A549 (cell line): ENCODE measurements around the gene PRDM12. TPM values are rescaled to one million over a fixed set of nuclear protein-coding genes. Genes with fewer than 3 reads are reported as not detected.

ENCODE experiments used
- ATAC-seq, 2 experiments: fragments of 200-7000 bp in 1 of 2; fragments of >200 bp in 1 of 2; cut with Nextera tagmentation in 1 of 2; cut with Tn5 transposase in 1 of 2; 3 replicates each; pipeline versions ENCODE4 v1.8.0 to v1.9.1; 2018 to 2020; ENCODE audit warnings: mild to moderate bottlenecking in 1 of 2, moderate library complexity in 1 of 2
- CTCF ChIA-PET: fragments of 300-600 bp; sonication (Branson Sonifier 250); formaldehyde crosslinking; extraction: SDS; loops from one replicate; lab custom pipeline; 2021; ENCODE audit warnings: antibody characterized with exemption, inconsistent platforms; lab: Yijun Ruan, JAX
- POLR2A ChIA-PET: fragments of 350-600 bp; formaldehyde crosslinking; extraction: SDS; loops from one replicate; lab custom pipeline; 2021; ENCODE audit warnings: antibody characterized with exemption, inconsistent platforms; lab: Yijun Ruan, JAX
- DNase-seq, 2 experiments: peaks; one replicate each; pipeline versions ENCODE4 v3.0.0 to v3.0.0-alpha.2; 2011 to 2016; ENCODE audit warnings: low read depth in 1 of 2, low spot score in 1 of 2
- FAIRE-seq: peaks from 2 replicates; lab custom pipeline; 2011; peaks lifted over from hg19 to GRCh38; lab: Jason Lieb, UNC
- H3K27ac ChIP-seq, 2 experiments: fragments of >200 bp; sonication (Bioruptor Twin); formaldehyde crosslinking; 3 replicates each; pipeline ENCODE4 v1.5.1; 2016 to 2017
- H3K4me1 ChIP-seq: fragments of >200 bp; sonication (Bioruptor Twin); formaldehyde crosslinking; 3 replicates; pipeline ENCODE4 v1.6.1; 2016
- H3K4me2 ChIP-seq: fragments of >200 bp; sonication (Bioruptor Twin); formaldehyde crosslinking; 3 replicates; pipeline ENCODE4 v1.6.1; 2016
- H3K4me3 ChIP-seq: fragments of >200 bp; sonication (Bioruptor Twin); formaldehyde crosslinking; 3 replicates; pipeline ENCODE4 v1.5.1; 2016
- H3K9me3 ChIP-seq: fragments of >200 bp; sonication (Bioruptor Twin); formaldehyde crosslinking; 3 replicates; pipeline ENCODE4 v1.6.1; 2016
- CBX8 ChIP-seq: fragments of 200-600 bp; sonication (generic); IDR thresholded peaks from 2 replicates; pipeline ENCODE4 v1.6.1; 2016
- CHD2 ChIP-seq: fragments of 150-350 bp; IDR thresholded peaks from 2 replicates; pipeline ENCODE4 v1.6.1; 2014; ENCODE audit warnings: low read length; ENCODE audit not compliant: partially characterized antibody
- CTCF ChIP-seq: fragments of >200 bp; sonication (Bioruptor Twin); formaldehyde crosslinking; IDR thresholded peaks from 3 replicates; pipeline ENCODE4 v1.5.1; 2016
- ESRRA ChIP-seq: fragments of 150-350 bp; IDR thresholded peaks from 2 replicates; pipeline ENCODE4 v1.6.1; 2014; ENCODE audit warnings: mild to moderate bottlenecking, low read length, borderline replicate concordance
- HDAC2 ChIP-seq: fragments of 200-600 bp; sonication (generic); IDR thresholded peaks from 2 replicates; pipeline ENCODE4 v1.6.1; 2016
- HEYL ChIP-seq: fragments of 250-450 bp; sonication (Bioruptor Pico); IDR thresholded peaks from 2 replicates; pipeline ENCODE4 v1.8.0; 2021; ENCODE audit warnings: mild to moderate bottlenecking, moderate library complexity
- HOXA7 ChIP-seq: fragments of 250-450 bp; sonication (Bioruptor Pico); IDR thresholded peaks from 2 replicates; pipeline ENCODE4 v1.5.0; 2020; ENCODE audit warnings: mild to moderate bottlenecking, moderate library complexity
- JUN ChIP-seq, 2 experiments: fragments of >200 bp; sonication (Bioruptor Twin); formaldehyde crosslinking; IDR thresholded peaks; 2 replicates in 1 of 2; 3 replicates in 1 of 2; pipeline ENCODE4 v1.6.1; 2016 to 2017
- KDM5A ChIP-seq: fragments of 200-600 bp; sonication (generic); IDR thresholded peaks from 2 replicates; pipeline ENCODE4 v1.6.1; 2016; ENCODE audit warnings: antibody characterized with exemption, mild to moderate bottlenecking
- MAZ ChIP-seq: fragments of 150-350 bp; IDR thresholded peaks from 2 replicates; pipeline ENCODE4 v1.6.1; 2014; ENCODE audit warnings: antibody characterized with exemption, low read depth, low read length, borderline replicate concordance
- NFE2L2 ChIP-seq: fragments of 150-350 bp; conservative IDR thresholded peaks from 2 replicates; pipeline ENCODE4 v1.6.1; 2014; ENCODE audit warnings: low read length
- NPAS2 ChIP-seq: fragments of 250-450 bp; sonication (Bioruptor Pico); IDR thresholded peaks from 2 replicates; pipeline ENCODE4 v1.8.0; 2022; ENCODE audit warnings: mild to moderate bottlenecking, moderate library complexity, borderline replicate concordance
- NR3C1 ChIP-seq: fragments of >200 bp; sonication (Bioruptor Twin); formaldehyde crosslinking; IDR thresholded peaks from 3 replicates; pipeline ENCODE4 v1.6.1; 2017
- PBX3 ChIP-seq: IDR thresholded peaks from 2 replicates; pipeline ENCODE4 v1.6.1; 2012
- POLR2A ChIP-seq: IDR thresholded peaks from 2 replicates; pipeline ENCODE4 v1.6.1; 2012; ENCODE audit warnings: mild to moderate bottlenecking, low read length
- POLR2AphosphoS2 ChIP-seq: conservative IDR thresholded peaks from 2 replicates; pipeline ENCODE4 v1.6.1; 2012; ENCODE audit warnings: low read length, improper control_type of control experiment, inconsistent platforms
- RAD21 ChIP-seq, 2 experiments: fragments of >200 bp in 1 of 2; sonication (Bioruptor Twin) in 1 of 2; formaldehyde crosslinking in 1 of 2; IDR thresholded peaks in 1 of 2; conservative IDR thresholded peaks in 1 of 2; 2 replicates in 1 of 2; 3 replicates in 1 of 2; pipeline ENCODE4 v1.6.1; 2012 to 2018; ENCODE audit warnings: inconsistent platforms in 1 of 2
- RARB ChIP-seq: fragments of 250-450 bp; sonication (Bioruptor Pico); IDR thresholded peaks from 2 replicates; pipeline ENCODE4 v1.8.0; 2021; ENCODE audit warnings: mild to moderate bottlenecking, moderate library complexity
- RFX5 ChIP-seq: fragments of 450-650 bp; IDR thresholded peaks from 2 replicates; pipeline ENCODE4 v1.7.1; 2014; ENCODE audit warnings: antibody characterized with exemption, mild to moderate bottlenecking, moderate library complexity
- TFCP2L1 ChIP-seq: fragments of 250-450 bp; sonication (Bioruptor Pico); IDR thresholded peaks from 2 replicates; pipeline ENCODE4 v1.5.0; 2021; ENCODE audit warnings: mild to moderate bottlenecking
- ZC3H11A ChIP-seq: fragments of 450-650 bp; IDR thresholded peaks from 2 replicates; pipeline ENCODE4 v1.6.1; 2014; ENCODE audit warnings: antibody characterized with exemption, mild to moderate bottlenecking
- ZNF302 ChIP-seq: fragments of 250-450 bp; sonication (Bioruptor Pico); IDR thresholded peaks from 2 replicates; pipeline ENCODE4 v1.9.0; 2021; ENCODE audit warnings: inconsistent platforms, mild to moderate bottlenecking, moderate library complexity
- WGBS: methylation state at CpG from one replicate; pipeline ENCODE4 v1.1.6; 2017; ENCODE audit errors: missing lambda C conversion rate; 5-methylcytosine and 5-hydroxymethylcytosine counted together
- polyA plus RNA-seq, 4 experiments: library from polyadenylated mRNA; depleted of rRNA in 3 of 4; stranded (reverse); fragments of >200 nt; fragmentation: RNase III in 1 of 4; extraction: RNeasy Plus Mini Kit Qiagen cat#74134 plus additional on column Dnase treatment in 1 of 4; gene quantifications; 2 replicates in 3 of 4; 3 replicates in 1 of 4; pipeline ENCODE4 v1.2.3, GENCODE V29; 2011 to 2017
- TF ChIP-seq, protein P1 (sequence below): fragments of 450-650 bp; IDR thresholded peaks from 2 replicates; pipeline ENCODE4 v1.6.1; 2014; ENCODE audit warnings: antibody characterized with exemption
- TF ChIP-seq, protein P2 (sequence below): fragments of 250-450 bp; sonication (Bioruptor Pico); IDR thresholded peaks from 2 replicates; pipeline ENCODE4 v1.5.0; 2020; ENCODE audit warnings: low read depth, mild to moderate bottlenecking, moderate library complexity
- TF ChIP-seq, protein P3 (sequence below): fragments of >200 bp; sonication (Bioruptor Twin); formaldehyde crosslinking; IDR thresholded peaks from 2 replicates; pipeline ENCODE4 v1.6.1; 2016

The PRDM12 gene
- polyA plus RNA-seq, 2 of the 4 experiments (the other 2 are of a cell fraction) = 0.09 to 0.17 TPM

DNA sequence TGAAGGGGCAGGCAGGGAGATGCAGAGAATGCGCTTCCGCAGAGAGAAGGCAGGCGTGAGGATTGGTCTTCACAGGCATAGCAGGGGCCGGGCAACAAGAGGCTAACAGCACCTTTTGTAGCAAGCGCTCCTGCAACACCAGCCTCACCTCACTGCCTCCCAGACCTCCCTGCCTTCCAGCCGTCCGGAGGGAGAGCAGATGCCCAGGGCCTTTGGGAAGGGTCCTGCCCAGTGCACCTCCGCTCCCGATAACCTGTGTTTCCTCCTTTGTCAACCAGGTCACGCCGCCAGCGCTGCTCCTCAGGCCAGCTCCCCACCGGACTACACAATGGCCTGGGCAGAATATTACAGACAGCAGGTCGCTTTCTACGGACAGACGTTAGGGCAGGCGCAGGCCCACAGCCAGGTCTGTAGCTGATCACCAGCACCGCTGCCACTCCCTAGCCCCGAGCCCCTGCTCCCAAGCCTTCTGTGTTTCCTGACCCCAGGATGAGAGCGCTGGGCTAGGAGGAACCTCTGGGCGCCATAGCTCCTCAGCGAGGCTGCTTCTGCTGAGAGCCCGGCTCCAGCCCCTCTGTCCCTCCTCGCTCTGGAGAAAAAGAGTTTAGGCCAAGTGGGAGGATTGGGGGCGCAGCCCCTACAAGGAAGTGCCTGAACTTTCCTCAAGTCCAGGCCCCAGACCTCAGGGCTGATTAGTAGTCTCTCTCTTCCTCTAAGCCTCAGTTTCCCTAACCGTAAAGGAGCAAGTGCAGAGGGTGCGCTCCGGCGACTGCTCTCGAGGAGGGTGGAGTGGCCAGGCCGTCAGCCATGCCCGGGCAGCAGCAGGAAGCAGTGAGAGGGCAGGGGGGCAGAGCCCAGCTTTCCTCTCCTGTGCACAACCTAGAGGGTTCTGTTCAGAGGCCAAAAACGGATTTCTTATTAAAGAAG lies 28.4 kb upstream of the PRDM12 start:
- WGBS = 94% methylated on average over 33 of the region's 33 CpGs

GRCh38 chr9:130636648-130637020 lies 27.8 kb upstream of the PRDM12 start:
- Histone ChIP-seq H3K4me3 (no peak overlapping the region), H3K4me1 (no peaks in the 10 kb centered on the region), H3K27ac (no peak overlapping the region), H3K9me3 (no peaks in the 10 kb centered on the region), H3K4me2 (no peak overlapping the region)
- ATAC-seq (peak in 1 of 2 experiments; percentile 17; a peak in 1 of 6 replicates), FAIRE-seq (no peak), DNase-seq (no peak)
- TF ChIP-seq, protein P1, sequence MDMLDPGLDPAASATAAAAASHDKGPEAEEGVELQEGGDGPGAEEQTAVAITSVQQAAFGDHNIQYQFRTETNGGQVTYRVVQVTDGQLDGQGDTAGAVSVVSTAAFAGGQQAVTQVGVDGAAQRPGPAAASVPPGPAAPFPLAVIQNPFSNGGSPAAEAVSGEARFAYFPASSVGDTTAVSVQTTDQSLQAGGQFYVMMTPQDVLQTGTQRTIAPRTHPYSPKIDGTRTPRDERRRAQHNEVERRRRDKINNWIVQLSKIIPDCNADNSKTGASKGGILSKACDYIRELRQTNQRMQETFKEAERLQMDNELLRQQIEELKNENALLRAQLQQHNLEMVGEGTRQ = no peak
- no peak for TF ChIP-seq CHD2
- TF ChIP-seq TFCP2L1 (CRISPR knock-in tag) = no peak
- no peak for TF ChIP-seq POLR2AphosphoS2
- no peak for TF ChIP-seq RARB (CRISPR knock-in tag)
- no peak for TF ChIP-seq CBX8
- TF ChIP-seq NR3C1 = no peak
- no peak for TF ChIP-seq RFX5
- no peak for TF ChIP-seq RAD21 (conservative IDR thresholded peaks at IDR 0.05 in 1 of 2, IDR thresholded peaks at IDR 0.05 in 1 of 2)
- TF ChIP-seq, protein P2, sequence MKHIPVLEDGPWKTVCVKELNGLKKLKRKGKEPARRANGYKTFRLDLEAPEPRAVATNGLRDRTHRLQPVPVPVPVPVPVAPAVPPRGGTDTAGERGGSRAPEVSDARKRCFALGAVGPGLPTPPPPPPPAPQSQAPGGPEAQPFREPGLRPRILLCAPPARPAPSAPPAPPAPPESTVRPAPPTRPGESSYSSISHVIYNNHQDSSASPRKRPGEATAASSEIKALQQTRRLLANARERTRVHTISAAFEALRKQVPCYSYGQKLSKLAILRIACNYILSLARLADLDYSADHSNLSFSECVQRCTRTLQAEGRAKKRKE (CRISPR knock-in tag) = no peak
- TF ChIP-seq POLR2A = no peak
- no peak for TF ChIP-seq HOXA7 (CRISPR knock-in tag)
- WGBS = 91% methylated on average over 8 of the region's 9 CpGs
- CTCF ChIA-PET = interaction anchor here (1.7 kb wide), 1 partner anchor 45 kb away, joined by 8 read pairs; no protein-coding TSS in a partner anchor
- POLR2A ChIA-PET = no interaction called here

More for the DNA sequence above, 28.4 kb upstream of the PRDM12 start:
- ChIA-PET POLR2A (interaction anchor here (1.0 kb wide), 1 partner anchor 9 kb away, joined by 3 read pairs; no protein-coding TSS in a partner anchor), CTCF (no interaction called here)
- H3K9me3 ChIP-seq = no peaks in the 10 kb centered on the region
- H3K4me1 ChIP-seq = no peaks in the 10 kb centered on the region
- no peak for TF ChIP-seq ZC3H11A
- TF ChIP-seq CTCF = no peak
- no peak for TF ChIP-seq HDAC2
- TF ChIP-seq, protein P3, sequence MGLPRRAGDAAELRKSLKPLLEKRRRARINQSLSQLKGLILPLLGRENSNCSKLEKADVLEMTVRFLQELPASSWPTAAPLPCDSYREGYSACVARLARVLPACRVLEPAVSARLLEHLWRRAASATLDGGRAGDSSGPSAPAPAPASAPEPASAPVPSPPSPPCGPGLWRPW = no peak
- DNase-seq = no peak
- ATAC-seq = no peak
- H3K27ac ChIP-seq = no peak overlapping the region
- no peak for FAIRE-seq
- no peak overlapping the region for H3K4me2 ChIP-seq
- no peak overlapping the region for H3K4me3 ChIP-seq

DNA sequence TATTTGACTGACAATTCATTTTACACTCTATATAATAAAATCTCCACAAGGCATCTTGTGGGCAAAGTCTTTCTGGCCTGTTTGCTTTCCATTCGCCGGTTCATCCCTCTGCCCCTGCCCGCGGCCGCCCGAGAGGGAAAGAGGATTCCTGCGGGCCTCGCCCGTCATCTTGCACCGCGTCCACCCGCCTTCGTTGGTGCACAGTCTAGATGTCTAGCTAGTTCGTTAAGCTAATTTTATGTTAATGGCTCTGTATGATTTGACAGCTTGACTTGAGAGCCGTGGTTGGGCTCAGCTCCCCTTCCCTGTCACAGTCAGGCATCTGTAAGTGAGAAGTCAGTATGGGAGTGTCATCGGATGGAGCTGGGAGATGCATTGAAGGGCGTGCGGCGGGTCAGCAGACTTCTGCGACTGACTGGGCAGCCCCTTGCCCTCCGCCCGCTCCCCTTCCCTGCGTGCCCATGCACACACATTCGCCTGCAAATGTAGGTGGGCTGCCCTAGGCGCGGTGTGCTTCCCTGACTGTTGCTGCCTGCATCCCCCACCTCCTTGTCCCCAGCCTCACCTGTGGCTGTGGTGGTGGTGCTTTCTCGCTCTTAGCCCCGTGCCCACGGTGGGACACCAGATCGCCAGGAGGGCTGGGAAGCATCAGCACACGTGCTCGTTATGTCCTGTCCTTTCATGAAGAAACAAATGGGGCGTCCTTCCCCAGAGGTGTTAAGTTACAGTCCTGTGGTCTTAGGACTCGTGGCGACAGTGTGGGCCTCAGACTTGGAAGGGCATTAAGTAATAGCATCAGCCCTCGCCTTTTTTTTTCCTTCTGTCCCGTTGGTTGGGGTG lies 25.9 kb upstream of the PRDM12 start:
- no peak for ATAC-seq
- no peak for FAIRE-seq
- no peak for DNase-seq

More for the DNA sequence above, 25.9 kb upstream of the PRDM12 start:
- TF ChIP-seq, protein P2 (CRISPR knock-in tag) = no peak
- TF ChIP-seq NFE2L2 (no peak), MAZ (no peak), NPAS2 (CRISPR knock-in tag) (no peak), ZNF302 (no peak), JUN (IDR thresholded peaks at IDR 0.05) (no peak), ESRRA (no peak), KDM5A (no peak), PBX3 (no peak), CHD2 (no peak), HEYL (CRISPR knock-in tag) (no peak), NR3C1 (no peak)
- POLR2A ChIA-PET = no interaction called here
- CTCF ChIA-PET = interaction anchor here (1.7 kb wide), 1 partner anchor 43 kb away, joined by 8 read pairs; no protein-coding TSS in a partner anchor
- Histone ChIP-seq H3K9me3 (no peaks in the 10 kb centered on the region), H3K4me1 (no peaks in the 10 kb centered on the region), H3K27ac (no peak overlapping the region), H3K4me3 (no peak overlapping the region), H3K4me2 (no peak overlapping the region)
- 93% methylated on average over 37 of the region's 37 CpGs for WGBS
